Tibial nerve (tissue), 4 donors: ENCODE measurements around the gene PRLH. TPM values are rescaled to one million over a fixed set of nuclear protein-coding genes. Genes with fewer than 3 reads are reported as not detected.

Experiments
- DNase-seq, 2 donors: peaks; one replicate each; pipeline ENCODE4 v3.0.0-alpha.2; 2019; ENCODE audit warnings: low spot score in 2 of 2
- H3K27ac ChIP-seq, 4 donors: fragments of 200-600 bp; sonication (generic) in 3 of 4; one replicate each; pipeline ENCODE4 v1.5.1; 2017 to 2019; ENCODE audit warnings: mild to moderate bottlenecking in 1 of 4
- H3K27me3 ChIP-seq, 2 donors: fragments of 200-600 bp; sonication (generic) in 1 of 2; one replicate each; pipeline versions ENCODE4 v1.5.1 to v1.6.0; 2017 to 2019
- H3K36me3 ChIP-seq, 3 donors: fragments of 200-600 bp; sonication (generic); one replicate each; pipeline ENCODE4 v1.5.1; 2018 to 2019
- H3K4me1 ChIP-seq, 4 donors: fragments of 200-600 bp; sonication (generic) in 3 of 4; one replicate each; pipeline ENCODE4 v1.5.1; 2017 to 2019
- H3K4me3 ChIP-seq, 4 donors: fragments of 200-600 bp; sonication (generic) in 3 of 4; one replicate each; pipeline ENCODE4 v1.5.1; 2017 to 2019; ENCODE audit warnings: mild to moderate bottlenecking in 1 of 4, moderate library complexity in 1 of 4
- H3K9me3 ChIP-seq, 4 donors: fragments of 200-600 bp; sonication (generic) in 3 of 4; one replicate each; pipeline ENCODE4 v1.5.1; 2017 to 2019
- CTCF ChIP-seq, 5 experiments: fragments of 200-600 bp in 3 of 5; fragments of 450-650 bp in 2 of 5; sonication (generic) in 3 of 5; IDR thresholded peaks; one replicate each; pipeline ENCODE4 v1.5.1; 2016 to 2019; ENCODE audit warnings: antibody characterized with exemption in 5 of 5, mild to moderate bottlenecking in 3 of 5, moderate library complexity in 2 of 5
- EP300 ChIP-seq, 2 donors: sonication (generic); formaldehyde crosslinking; IDR thresholded peaks; one replicate each; pipeline ENCODE4 v1.6.1; 2017; ENCODE audit warnings: antibody characterized with exemption in 2 of 2, mild to moderate bottlenecking in 1 of 2
- POLR2A ChIP-seq, 2 donors: fragments of 450-650 bp; IDR thresholded peaks; one replicate each; pipeline ENCODE4 v1.6.1; 2017; ENCODE audit warnings: antibody characterized with exemption in 2 of 2, mild to moderate bottlenecking in 2 of 2, moderate library complexity in 2 of 2
- whole genome bisulfite sequencing, 2 donors: methylation state at CpG; one replicate each; pipeline ENCODE4 v1.1.5; 2018; 5-methylcytosine and 5-hydroxymethylcytosine counted together
- total RNA-seq, 4 donors: library from RNA; depleted of rRNA; stranded (reverse); fragments of >200 nt; gene quantifications; one replicate each; pipeline ENCODE4 v1.1.0, GENCODE V29; 2016

Gene PRLH
- total RNA-seq = not detected

DNA sequence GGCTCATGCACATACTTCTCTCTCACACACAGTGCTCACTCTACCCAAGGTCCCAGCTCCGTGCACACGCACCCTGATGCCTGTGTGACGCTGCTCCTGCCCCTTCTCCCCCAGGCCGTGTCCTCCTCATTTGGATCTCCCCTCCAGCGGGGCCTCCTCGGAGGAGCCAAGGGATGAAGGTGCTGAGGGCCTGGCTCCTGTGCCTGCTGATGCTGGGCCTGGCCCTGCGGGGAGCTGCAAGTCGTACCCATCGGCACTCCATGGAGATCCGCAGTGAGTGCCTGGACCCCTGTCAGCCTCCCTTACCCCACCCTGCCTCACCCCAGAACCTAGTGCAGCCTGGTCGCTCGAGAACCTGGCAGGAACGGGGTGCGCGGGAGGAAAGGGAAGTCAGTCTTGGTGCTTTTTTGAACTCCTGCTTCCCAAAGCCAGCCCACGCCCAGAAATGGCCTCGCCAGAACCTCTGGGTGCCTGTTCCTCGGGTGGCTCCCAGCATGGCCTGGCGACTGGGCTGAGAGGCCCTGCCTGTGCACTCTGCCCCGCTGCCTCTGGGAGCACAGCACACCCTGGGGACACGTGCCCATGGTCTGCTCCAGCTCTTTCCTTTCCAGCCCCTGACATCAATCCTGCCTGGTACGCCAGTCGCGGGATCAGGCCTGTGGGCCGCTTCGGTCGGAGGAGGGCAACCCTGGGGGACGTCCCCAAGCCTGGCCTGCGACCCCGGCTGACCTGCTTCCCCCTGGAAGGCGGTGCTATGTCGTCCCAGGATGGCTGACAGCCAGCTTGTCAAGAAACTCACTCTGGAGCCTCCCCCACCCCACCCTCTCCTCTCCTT lies at the start of gene PRLH:
PRLH (plus strand) TSS at position 174 of the 835 bp plus-strand sequence; CDS start at position 174, 0 bp downstream.
- Histone ChIP-seq H3K9me3 (no peaks in the 10 kb centered on the region), H3K4me1 (peaks cover 0 to under 1% (median 0%) of the 10 kb centered on the region in 4 donors), H3K27ac (no peak within 1 kb of the TSS), H3K4me3 (no peak within 1 kb of the TSS), H3K27me3 (peaks cover 0 to 19% of the 10 kb centered on the region in 2 donors), H3K36me3 (no peaks in the 10 kb centered on the region)
- no peak for TF ChIP-seq EP300 (IDR thresholded peaks at IDR 0.05)
- TF ChIP-seq POLR2A (IDR thresholded peaks at IDR 0.05) = no peak
- TF ChIP-seq CTCF (IDR thresholded peaks at IDR 0.05) = no peak
- no peak for DNase-seq
- WGBS, 2 donors = 65 to 67% methylated on average over 30 to 32 of the region's 32 CpGs

- 66 to 93% methylated on average over 4 of the region's 4 CpGs for WGBS, 2 donors
- Histone ChIP-seq H3K4me1 (peaks cover 0 to 17% (median 5%) of the 10 kb centered on the region in 4 donors), H3K4me3 (no peak overlapping the region), H3K27ac (no peak overlapping the region), H3K36me3 (no peaks in the 10 kb centered on the region), H3K9me3 (no peaks in the 10 kb centered on the region), H3K27me3 (no peaks in the 10 kb centered on the region)
- TF ChIP-seq POLR2A (IDR thresholded peaks at IDR 0.05) (no peak), EP300 (IDR thresholded peaks at IDR 0.05) (no peak), CTCF (IDR thresholded peaks at IDR 0.05) (no peak)
- no peak for DNase-seq
These were observed 49.2 kb upstream of the PRLH start for GRCh38 chr2:237517163-237517562.

DNA sequence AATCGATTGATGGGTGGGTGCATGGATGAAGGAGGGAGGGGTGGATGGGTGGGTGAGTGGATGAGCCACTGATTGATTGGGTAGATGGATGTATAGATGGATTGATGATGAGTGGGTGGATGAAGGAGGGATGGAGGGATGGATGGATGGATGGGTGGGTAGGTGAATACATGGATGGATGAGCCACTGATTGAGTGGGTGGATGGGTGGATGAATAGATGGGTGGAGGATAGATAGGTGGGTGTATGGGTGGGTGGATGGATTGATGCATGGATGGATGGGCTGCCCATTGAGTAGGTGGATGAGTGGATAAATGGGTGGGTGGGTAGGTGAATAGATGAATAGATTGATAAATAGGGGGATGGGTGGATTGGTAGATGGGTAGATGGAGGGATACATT lies 48.4 kb upstream of the PRLH start:
- H3K9me3 ChIP-seq = no peaks in the 10 kb centered on the region
- no peaks in the 10 kb centered on the region for H3K27me3 ChIP-seq
- TF ChIP-seq CTCF (IDR thresholded peaks at IDR 0.05) (no peak), POLR2A (IDR thresholded peaks at IDR 0.05) (no peak), EP300 (IDR thresholded peaks at IDR 0.05) (no peak)
- H3K4me1 ChIP-seq = peaks cover 0 to 9% (median 4%) of the 10 kb centered on the region in 4 donors
- H3K36me3 ChIP-seq = no peaks in the 10 kb centered on the region
- no peak overlapping the region for H3K4me3 ChIP-seq
- WGBS, 2 donors = 89 to 90% methylated on average over 1 of the region's 1 CpG
- no peak for DNase-seq
- H3K27ac ChIP-seq = no peak overlapping the region

DNA sequence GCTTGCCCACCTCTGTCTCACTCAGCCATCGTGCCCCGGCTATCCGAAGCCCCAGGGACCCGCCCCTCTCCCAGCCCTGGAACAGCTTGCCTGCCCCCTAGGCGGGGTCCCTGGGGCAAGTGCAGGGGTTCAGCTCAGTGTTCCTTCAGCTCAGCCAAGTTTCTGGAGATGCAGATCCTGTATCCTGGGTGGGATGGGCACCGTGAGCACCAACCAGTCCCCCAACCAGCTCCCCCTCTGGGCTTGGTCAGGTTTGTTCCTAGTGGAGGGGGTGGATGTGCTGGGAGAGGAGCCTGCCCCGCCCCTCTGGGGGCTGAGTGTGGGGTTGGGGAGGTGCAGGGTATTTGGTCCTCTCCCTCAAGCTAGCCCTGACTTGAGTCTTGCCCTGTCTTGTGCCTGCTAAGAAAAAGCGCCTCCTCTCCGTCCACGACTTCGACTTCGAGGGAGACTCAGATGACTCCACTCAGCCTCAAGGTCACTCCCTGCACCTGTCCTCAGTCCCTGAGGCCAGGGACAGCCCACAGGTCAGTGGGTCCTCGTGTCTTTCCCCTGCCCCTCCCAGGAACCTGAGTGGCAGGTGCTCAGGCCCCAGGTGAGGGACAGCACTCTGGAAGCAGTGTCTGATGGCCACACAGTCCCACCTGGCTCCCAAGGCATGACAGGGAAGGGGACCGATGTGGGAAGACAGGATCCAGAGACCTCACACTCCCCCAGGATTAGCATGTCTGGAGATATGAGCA lies 46.7 kb upstream of the PRLH start:
- WGBS, 2 donors = 74 to 84% methylated on average over 13 of the region's 14 CpGs
- TF ChIP-seq EP300 (IDR thresholded peaks at IDR 0.05) (no peak), CTCF (IDR thresholded peaks at IDR 0.05) (no peak), POLR2A (IDR thresholded peaks at IDR 0.05) (no peak)

DNA sequence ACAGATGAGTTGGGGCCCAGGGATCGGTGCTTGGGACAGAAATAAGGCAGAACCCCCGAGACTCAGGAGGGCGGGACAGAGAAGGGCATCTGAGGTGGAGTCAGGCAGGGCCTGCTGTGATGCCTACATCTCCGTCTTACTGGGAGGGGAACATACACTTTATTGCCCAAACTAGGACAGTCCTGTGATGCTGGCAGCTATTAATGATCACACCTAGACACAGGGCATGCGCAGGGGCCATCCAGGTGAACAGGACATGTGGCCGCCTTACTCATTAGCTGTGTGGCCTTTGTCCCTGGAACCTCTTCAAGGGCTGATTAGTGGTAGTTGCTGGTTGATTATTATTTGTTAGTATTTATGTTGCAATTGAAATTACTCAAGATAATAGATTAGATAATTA lies 46.1 kb upstream of the PRLH start:
- Histone ChIP-seq H3K36me3 (peaks cover 0 to 7% (median 0%) of the 10 kb centered on the region in 3 donors), H3K9me3 (no peaks in the 10 kb centered on the region), H3K4me3 (no peak overlapping the region), H3K27me3 (no peaks in the 10 kb centered on the region), H3K27ac (no peak overlapping the region), H3K4me1 (no peaks in the 10 kb centered on the region)
- 91 to 95% methylated on average over 6 of the region's 6 CpGs for WGBS, 2 donors
- TF ChIP-seq POLR2A (IDR thresholded peaks at IDR 0.05) (no peak), CTCF (IDR thresholded peaks at IDR 0.05) (no peak), EP300 (IDR thresholded peaks at IDR 0.05) (no peak)
- DNase-seq = no peak

More for the DNA sequence above, 46.7 kb upstream of the PRLH start:
- DNase-seq = no peak
- Histone ChIP-seq H3K4me3 (no peak overlapping the region), H3K36me3 (peaks cover 0 to 3% (median 0%) of the 10 kb centered on the region in 3 donors), H3K27ac (no peak overlapping the region), H3K9me3 (no peaks in the 10 kb centered on the region), H3K27me3 (no peaks in the 10 kb centered on the region), H3K4me1 (no peaks in the 10 kb centered on the region)
